Measurements from ENCODE around the gene PDGFC.

PDGFC gene

GRCh38 chr4:156896527-156896926 is 75.1 kb downstream of the PDGFC start:
- H3K4me1 ChIP-seq (ENCODE audit: insufficient read depth, low read length) = no peaks in the 10 kb centered on the region
- H3K9me3 ChIP-seq (ENCODE audit: insufficient read depth, low read depth, low read length) = no peaks in the 10 kb centered on the region
- 88% methylated on average over 1 of the region's 1 CpG for WGBS
- H3K27me3 ChIP-seq (ENCODE audit: insufficient read depth, low read length) = no peaks in the 10 kb centered on the region
- H3K9ac ChIP-seq (ENCODE audit: low read depth, low read length) = no peak overlapping the region
- H3K4me3 ChIP-seq (ENCODE audit: low read length) = no peak overlapping the region
- no peaks in the 10 kb centered on the region for H3K36me3 ChIP-seq (ENCODE audit: insufficient read depth, low read length)
- H3K27ac ChIP-seq (ENCODE audit: low read depth, low read length) = no peak overlapping the region

GRCh38 chr4:156894234-156894633 is 77.4 kb downstream of the PDGFC start:
- H3K4me3 ChIP-seq (ENCODE audit: low read length) = no peak overlapping the region
- H3K9ac ChIP-seq (ENCODE audit: low read depth, low read length) = no peak overlapping the region
- no peaks in the 10 kb centered on the region for H3K27me3 ChIP-seq (ENCODE audit: insufficient read depth, low read length)
- H3K9me3 ChIP-seq (ENCODE audit: insufficient read depth, low read depth, low read length) = no peaks in the 10 kb centered on the region
- H3K4me1 ChIP-seq (ENCODE audit: insufficient read depth, low read length) = no peaks in the 10 kb centered on the region
- no peak overlapping the region for H3K27ac ChIP-seq (ENCODE audit: low read depth, low read length)
- H3K36me3 ChIP-seq (ENCODE audit: insufficient read depth, low read length) = no peaks in the 10 kb centered on the region
- no CpG with 5 or more reads among the region's 1 CpG for WGBS

GRCh38 chr4:156892805-156893204 is 78.8 kb downstream of the PDGFC start:
- Histone ChIP-seq H3K4me1 (ENCODE audit: insufficient read depth, low read length) (no peaks in the 10 kb centered on the region), H3K36me3 (ENCODE audit: insufficient read depth, low read length) (no peaks in the 10 kb centered on the region), H3K9me3 (ENCODE audit: insufficient read depth, low read depth, low read length) (no peaks in the 10 kb centered on the region), H3K27me3 (ENCODE audit: insufficient read depth, low read length) (no peaks in the 10 kb centered on the region), H3K27ac (ENCODE audit: low read depth, low read length) (no peak overlapping the region), H3K4me3 (ENCODE audit: low read length) (no peak overlapping the region), H3K9ac (ENCODE audit: low read depth, low read length) (no peak overlapping the region)
- 92% methylated on average over 2 of the region's 2 CpGs for WGBS

- WGBS = 97% methylated on average over 7 of the region's 8 CpGs
- Histone ChIP-seq H3K4me3 (ENCODE audit: low read length) (no peak overlapping the region), H3K4me1 (ENCODE audit: insufficient read depth, low read length) (no peaks in the 10 kb centered on the region), H3K27me3 (ENCODE audit: insufficient read depth, low read length) (no peaks in the 10 kb centered on the region), H3K27ac (ENCODE audit: low read depth, low read length) (no peak overlapping the region), H3K9ac (ENCODE audit: low read depth, low read length) (no peak overlapping the region), H3K9me3 (ENCODE audit: insufficient read depth, low read depth, low read length) (no peaks in the 10 kb centered on the region), H3K36me3 (ENCODE audit: insufficient read depth, low read length) (no peaks in the 10 kb centered on the region)
Observed at GRCh38 chr4:156889616-156890594, 81.7 kb downstream of the PDGFC start.

GRCh38 chr4:156888762-156889161 is 82.8 kb downstream of the PDGFC start:
- Histone ChIP-seq H3K4me3 (ENCODE audit: low read length) (no peak overlapping the region), H3K9me3 (ENCODE audit: insufficient read depth, low read depth, low read length) (no peaks in the 10 kb centered on the region), H3K9ac (ENCODE audit: low read depth, low read length) (no peak overlapping the region), H3K27ac (ENCODE audit: low read depth, low read length) (no peak overlapping the region), H3K4me1 (ENCODE audit: insufficient read depth, low read length) (no peaks in the 10 kb centered on the region), H3K27me3 (ENCODE audit: insufficient read depth, low read length) (no peaks in the 10 kb centered on the region), H3K36me3 (ENCODE audit: insufficient read depth, low read length) (no peaks in the 10 kb centered on the region)
- 98% methylated on average over 3 of the region's 3 CpGs for WGBS

- Histone ChIP-seq H3K36me3 (ENCODE audit: insufficient read depth, low read length) (no peaks in the 10 kb centered on the region), H3K9me3 (ENCODE audit: insufficient read depth, low read depth, low read length) (no peaks in the 10 kb centered on the region), H3K27me3 (ENCODE audit: insufficient read depth, low read length) (no peaks in the 10 kb centered on the region), H3K9ac (ENCODE audit: low read depth, low read length) (no peak overlapping the region), H3K4me3 (ENCODE audit: low read length) (no peak overlapping the region), H3K4me1 (ENCODE audit: insufficient read depth, low read length) (no peaks in the 10 kb centered on the region), H3K27ac (ENCODE audit: low read depth, low read length) (no peak overlapping the region)
- 96% methylated on average over 2 of the region's 2 CpGs for WGBS
Observed at GRCh38 chr4:156886481-156886880, 85.1 kb downstream of the PDGFC start.

- WGBS = no CpG with 5 or more reads among the region's 1 CpG
- H3K4me3 ChIP-seq (ENCODE audit: low read length) = no peak overlapping the region
- H3K9ac ChIP-seq (ENCODE audit: low read depth, low read length) = no peak overlapping the region
- no peaks in the 10 kb centered on the region for H3K36me3 ChIP-seq (ENCODE audit: insufficient read depth, low read length)
- no peak overlapping the region for H3K27ac ChIP-seq (ENCODE audit: low read depth, low read length)
- no peaks in the 10 kb centered on the region for H3K9me3 ChIP-seq (ENCODE audit: insufficient read depth, low read depth, low read length)
- no peaks in the 10 kb centered on the region for H3K4me1 ChIP-seq (ENCODE audit: insufficient read depth, low read length)
- H3K27me3 ChIP-seq (ENCODE audit: insufficient read depth, low read length) = no peaks in the 10 kb centered on the region
Observed at GRCh38 chr4:156885374-156885773, 86.2 kb downstream of the PDGFC start.

GRCh38 chr4:156884183-156884582 is 87.4 kb downstream of the PDGFC start:
- no peaks in the 10 kb centered on the region for H3K36me3 ChIP-seq (ENCODE audit: insufficient read depth, low read length)
- no peak overlapping the region for H3K27ac ChIP-seq (ENCODE audit: low read depth, low read length)
- no peak overlapping the region for H3K9ac ChIP-seq (ENCODE audit: low read depth, low read length)

GRCh38 chr4:156875704-156876103 is 95.9 kb downstream of the PDGFC start:
- WGBS = 100% methylated on average over 2 of the region's 3 CpGs
- Histone ChIP-seq H3K27me3 (ENCODE audit: insufficient read depth, low read length) (no peaks in the 10 kb centered on the region), H3K9ac (ENCODE audit: low read depth, low read length) (no peak overlapping the region), H3K4me3 (ENCODE audit: low read length) (no peak overlapping the region), H3K9me3 (ENCODE audit: insufficient read depth, low read depth, low read length) (no peaks in the 10 kb centered on the region), H3K36me3 (ENCODE audit: insufficient read depth, low read length) (no peaks in the 10 kb centered on the region), H3K27ac (ENCODE audit: low read depth, low read length) (no peak overlapping the region), H3K4me1 (ENCODE audit: insufficient read depth, low read length) (no peaks in the 10 kb centered on the region)

More at GRCh38 chr4:156884183-156884582, 87.4 kb downstream of the PDGFC start:
- 87% methylated on average over 3 of the region's 3 CpGs for WGBS
- Histone ChIP-seq H3K27me3 (ENCODE audit: insufficient read depth, low read length) (no peaks in the 10 kb centered on the region), H3K4me3 (ENCODE audit: low read length) (no peak overlapping the region), H3K9me3 (ENCODE audit: insufficient read depth, low read depth, low read length) (no peaks in the 10 kb centered on the region), H3K4me1 (ENCODE audit: insufficient read depth, low read length) (no peaks in the 10 kb centered on the region)

- 94% methylated on average over 1 of the region's 1 CpG for WGBS
Observed at GRCh38 chr4:156875055-156875454, 96.5 kb downstream of the PDGFC start.

GRCh38 chr4:156873799-156874198 is 97.8 kb downstream of the PDGFC start:
- Histone ChIP-seq H3K36me3 (ENCODE audit: insufficient read depth, low read length) (no peaks in the 10 kb centered on the region), H3K4me1 (ENCODE audit: insufficient read depth, low read length) (no peaks in the 10 kb centered on the region), H3K9me3 (ENCODE audit: insufficient read depth, low read depth, low read length) (no peaks in the 10 kb centered on the region), H3K4me3 (ENCODE audit: low read length) (no peak overlapping the region), H3K27me3 (ENCODE audit: insufficient read depth, low read length) (no peaks in the 10 kb centered on the region), H3K9ac (ENCODE audit: low read depth, low read length) (no peak overlapping the region), H3K27ac (ENCODE audit: low read depth, low read length) (no peak overlapping the region)
- WGBS = 89% methylated on average over 2 of the region's 3 CpGs

More at GRCh38 chr4:156875055-156875454, 96.5 kb downstream of the PDGFC start:
- no peaks in the 10 kb centered on the region for H3K4me1 ChIP-seq (ENCODE audit: insufficient read depth, low read length)
- H3K27ac ChIP-seq (ENCODE audit: low read depth, low read length) = no peak overlapping the region
- H3K9ac ChIP-seq (ENCODE audit: low read depth, low read length) = no peak overlapping the region
- no peaks in the 10 kb centered on the region for H3K9me3 ChIP-seq (ENCODE audit: insufficient read depth, low read depth, low read length)
- no peaks in the 10 kb centered on the region for H3K36me3 ChIP-seq (ENCODE audit: insufficient read depth, low read length)
- H3K27me3 ChIP-seq (ENCODE audit: insufficient read depth, low read length) = no peaks in the 10 kb centered on the region
- H3K4me3 ChIP-seq (ENCODE audit: low read length) = no peak overlapping the region
